Keratinocyte (primary cell): ENCODE measurements around the gene TMEM260. TPM values are rescaled to one million over a fixed set of nuclear protein-coding genes. Genes with fewer than 3 reads are reported as not detected.

Experiments
- DNase-seq: peaks from one replicate; pipeline ENCODE4 v3.0.0-alpha.2; 2011; ENCODE audit warnings: low read depth, missing footprints, low spot score
- FAIRE-seq: peaks from 2 replicates; lab custom pipeline; 2011; peaks lifted over from hg19 to GRCh38; lab: Jason Lieb, UNC
- H2AFZ ChIP-seq: 2 replicates; pipeline ENCODE4 v1.6.0; 2012; ENCODE audit warnings: low read length, control low read depth, inconsistent platforms; ENCODE audit not compliant: control insufficient read depth
- H3K27ac ChIP-seq: 2 replicates; pipeline ENCODE4 v1.5.1; 2011; ENCODE audit warnings: low read length; ENCODE audit not compliant: control insufficient read depth, insufficient read depth
- H3K27me3 ChIP-seq: 3 replicates; pipeline ENCODE4 v1.6.0; 2011; ENCODE audit warnings: low read length; ENCODE audit not compliant: control insufficient read depth, insufficient read depth; ENCODE audit errors: extremely low read depth
- H3K36me3 ChIP-seq, 2 experiments: 2 replicates in 1 of 2; 3 replicates in 1 of 2; pipeline ENCODE4 v1.5.1; 2011; ENCODE audit warnings: low read length in 2 of 2, mild to moderate bottlenecking in 1 of 2; ENCODE audit not compliant: control insufficient read depth in 2 of 2, insufficient read depth in 2 of 2; ENCODE audit errors: extremely low read depth in 1 of 2
- H3K4me1 ChIP-seq: 3 replicates; pipeline ENCODE4 v1.5.1; 2011; ENCODE audit warnings: low read length; ENCODE audit not compliant: control insufficient read depth, insufficient read depth; ENCODE audit errors: extremely low read depth
- H3K4me2 ChIP-seq: 3 replicates; pipeline ENCODE4 v1.6.0; 2011; ENCODE audit warnings: low read depth, low read length; ENCODE audit not compliant: control insufficient read depth, insufficient read depth; ENCODE audit errors: extremely low read depth
- H3K4me3 ChIP-seq, 3 experiments: fragments of 200-600 bp in 1 of 3; sonication (generic) in 1 of 3; 2 replicates in 2 of 3; 3 replicates in 1 of 3; pipeline ENCODE4 v1.5.1; 2011 to 2016; ENCODE audit warnings: low read length in 3 of 3, mild to moderate bottlenecking in 3 of 3, control low read depth in 2 of 3, inconsistent platforms in 1 of 3, low read depth in 1 of 3, mixed read lengths in 1 of 3, mixed run types in 1 of 3, moderate library complexity in 1 of 3; ENCODE audit not compliant: control insufficient read depth in 2 of 3, insufficient read depth in 2 of 3; ENCODE audit errors: extremely low read depth in 1 of 3
- H3K79me2 ChIP-seq: 2 replicates; pipeline ENCODE4 v1.6.0; 2012; ENCODE audit warnings: low read length; ENCODE audit not compliant: control insufficient read depth, insufficient read depth
- H3K9ac ChIP-seq: 3 replicates; pipeline ENCODE4 v1.6.0; 2011; ENCODE audit warnings: low read length; ENCODE audit not compliant: control insufficient read depth, insufficient read depth; ENCODE audit errors: extremely low read depth
- H3K9me1 ChIP-seq: 3 replicates; pipeline ENCODE4 v1.6.0; 2011; ENCODE audit warnings: low read length; ENCODE audit not compliant: control insufficient read depth, insufficient read depth; ENCODE audit errors: extremely low read depth
- H3K9me3 ChIP-seq: 2 replicates; pipeline ENCODE4 v1.5.1; 2012; ENCODE audit warnings: low read depth, low read length; ENCODE audit not compliant: control insufficient read depth
- H4K20me1 ChIP-seq: 3 replicates; pipeline ENCODE4 v1.6.0; 2011; ENCODE audit warnings: low read length; ENCODE audit not compliant: control insufficient read depth, insufficient read depth; ENCODE audit errors: extremely low read depth
- EZH2 ChIP-seq: IDR thresholded peaks from one replicate; pipeline ENCODE4 v1.6.1; 2012; ENCODE audit warnings: inconsistent platforms, mild to moderate bottlenecking, low read length, moderate library complexity
- dilution Hi-C: fragments of 300-500 bp; cut with MboI; formaldehyde crosslinking; loops from one replicate; pipeline ENCODE4 v1.7.0; 2020; ENCODE audit warnings: low sequenced_read_pairs; ENCODE audit not compliant: extremely low pct_ligation_motif_present
- polyA plus RNA-seq, 5 experiments: library from polyadenylated mRNA; depleted of rRNA in 3 of 5; stranded (reverse) in 3 of 5; stranded (forward) in 1 of 5; unstranded in 1 of 5; fragments of >200 nt; gene quantifications; 1 replicate in 1 of 5; 2 replicates in 3 of 5; 3 replicates in 1 of 5; pipeline versions ENCODE4 v1.2.1 to v1.2.3, GENCODE V29; 2011 to 2012; ENCODE audit warnings: missing spikeins in 2 of 5, low read depth in 1 of 5, low replicate concordance in 1 of 5
- TF ChIP-seq, protein P1 (sequence below), 3 experiments: IDR thresholded peaks in 1 of 3; conservative IDR thresholded peaks in 1 of 3; optimal IDR thresholded peaks in 1 of 3; 2 replicates in 2 of 3; 3 replicates in 1 of 3; pipeline versions ENCODE3 to v1.5.1; 2011; ENCODE audit warnings: low read length in 3 of 3, mild to moderate bottlenecking in 3 of 3, moderate library complexity in 2 of 3, control low read depth in 1 of 3, inconsistent platforms in 1 of 3; ENCODE audit not compliant: insufficient read depth in 2 of 3; ENCODE audit errors: extremely low read depth in 1 of 3

The TMEM260 gene
- polyA plus RNA-seq, 1 donor (not counting 4 experiments of a cell fraction or from before 2014, with no cell fraction given): 13.1 TPM

DNA sequence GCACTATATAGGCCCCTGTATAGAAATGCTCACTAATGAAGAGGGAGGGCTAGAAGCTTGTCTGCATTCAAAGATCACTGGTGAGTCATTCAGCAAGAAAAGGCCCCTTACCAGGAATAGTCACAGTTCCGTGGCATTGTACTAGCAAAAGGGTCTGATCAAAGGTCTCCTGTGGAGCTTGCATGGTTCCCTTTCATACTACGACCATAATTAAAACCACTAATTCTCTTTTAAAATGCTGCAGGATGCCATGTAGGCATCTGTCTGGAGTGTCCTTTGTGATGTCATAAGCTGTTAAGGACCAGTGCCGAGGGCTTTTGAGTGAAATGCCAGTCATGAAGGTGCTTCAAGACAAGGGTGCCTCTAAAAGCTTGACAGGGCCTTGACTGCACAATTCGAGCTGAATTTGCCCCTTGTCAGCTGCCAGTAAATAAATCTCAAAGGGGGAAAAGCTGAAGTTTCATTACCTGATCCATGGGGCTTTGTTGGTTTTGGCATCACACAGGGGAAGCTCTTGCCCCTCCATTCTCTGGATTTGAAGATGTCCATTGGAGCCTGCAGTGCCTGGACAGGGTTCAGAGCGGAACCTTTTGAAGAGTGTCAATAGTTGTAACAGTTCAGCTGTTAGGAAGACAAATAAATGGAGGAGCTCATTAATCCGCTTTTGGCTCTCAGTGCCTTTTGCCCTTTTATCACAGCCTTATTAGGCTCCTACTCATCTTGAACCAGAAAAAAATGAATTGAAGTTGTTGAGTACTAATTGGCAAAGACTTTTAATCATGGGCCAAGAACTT, 69.1 kb downstream of the TMEM260 start:
- FAIRE-seq (no peak), DNase-seq (no peak)
- Histone ChIP-seq H4K20me1 (no peaks in the 10 kb centered on the region), H2AFZ (no peak overlapping the region), H3K9ac (no peak overlapping the region), H3K27ac (no peak overlapping the region), H3K4me1 (no peaks in the 10 kb centered on the region), H3K27me3 (no peaks in the 10 kb centered on the region), H3K79me2 (no peaks in the 10 kb centered on the region), H3K4me2 (no peak overlapping the region), H3K9me1 (no peaks in the 10 kb centered on the region), H3K36me3 (peaks cover 0 to 3% of the 10 kb centered on the region in 2 experiments), H3K4me3 (no peak overlapping the region), H3K9me3 (no peaks in the 10 kb centered on the region)
- dilution Hi-C loops: no loop called here
- TF ChIP-seq, protein P1, sequence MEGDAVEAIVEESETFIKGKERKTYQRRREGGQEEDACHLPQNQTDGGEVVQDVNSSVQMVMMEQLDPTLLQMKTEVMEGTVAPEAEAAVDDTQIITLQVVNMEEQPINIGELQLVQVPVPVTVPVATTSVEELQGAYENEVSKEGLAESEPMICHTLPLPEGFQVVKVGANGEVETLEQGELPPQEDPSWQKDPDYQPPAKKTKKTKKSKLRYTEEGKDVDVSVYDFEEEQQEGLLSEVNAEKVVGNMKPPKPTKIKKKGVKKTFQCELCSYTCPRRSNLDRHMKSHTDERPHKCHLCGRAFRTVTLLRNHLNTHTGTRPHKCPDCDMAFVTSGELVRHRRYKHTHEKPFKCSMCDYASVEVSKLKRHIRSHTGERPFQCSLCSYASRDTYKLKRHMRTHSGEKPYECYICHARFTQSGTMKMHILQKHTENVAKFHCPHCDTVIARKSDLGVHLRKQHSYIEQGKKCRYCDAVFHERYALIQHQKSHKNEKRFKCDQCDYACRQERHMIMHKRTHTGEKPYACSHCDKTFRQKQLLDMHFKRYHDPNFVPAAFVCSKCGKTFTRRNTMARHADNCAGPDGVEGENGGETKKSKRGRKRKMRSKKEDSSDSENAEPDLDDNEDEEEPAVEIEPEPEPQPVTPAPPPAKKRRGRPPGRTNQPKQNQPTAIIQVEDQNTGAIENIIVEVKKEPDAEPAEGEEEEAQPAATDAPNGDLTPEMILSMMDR (optimal IDR thresholded peaks at IDR 0.05 in 1 of 3, IDR thresholded peaks at IDR 0.05 in 1 of 3, conservative IDR thresholded peaks at IDR 0.05 in 1 of 3; ENCODE audit: extremely low read depth in 1 of 3, insufficient read depth in 2 of 3, low read length in 3 of 3): no peak
- no peak for TF ChIP-seq EZH2

DNA sequence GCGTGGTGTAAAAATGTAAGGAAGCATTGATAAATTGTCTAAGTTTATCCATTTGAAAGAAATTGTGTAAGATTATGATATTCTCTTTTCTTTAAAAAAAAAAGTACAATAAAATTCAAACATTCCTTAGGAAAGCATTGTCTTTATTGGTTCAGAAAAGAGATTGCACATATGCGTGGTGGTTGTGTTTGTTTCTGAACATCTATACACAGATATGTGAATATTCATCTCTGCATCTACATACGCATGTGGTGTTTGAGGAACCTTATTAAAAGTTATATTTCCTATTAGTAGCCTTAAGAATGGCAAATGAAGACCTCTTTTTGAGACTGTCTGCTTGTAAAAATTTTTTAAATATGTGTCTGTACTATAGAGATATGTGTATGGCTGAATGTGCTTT, 69.8 kb downstream of the TMEM260 start:
- FAIRE-seq (no peak), DNase-seq (no peak)
- Histone ChIP-seq H3K4me3 (no peak overlapping the region), H3K27ac (no peak overlapping the region), H2AFZ (no peak overlapping the region), H3K9me3 (no peaks in the 10 kb centered on the region), H3K4me2 (no peak overlapping the region), H3K36me3 (peaks cover 0 to 3% of the 10 kb centered on the region in 2 experiments), H3K79me2 (no peaks in the 10 kb centered on the region), H3K9ac (no peak overlapping the region), H3K27me3 (no peaks in the 10 kb centered on the region), H4K20me1 (no peaks in the 10 kb centered on the region), H3K4me1 (no peaks in the 10 kb centered on the region), H3K9me1 (no peaks in the 10 kb centered on the region)
- dilution Hi-C loops: no loop called here
- TF ChIP-seq EZH2: no peak
- TF ChIP-seq, protein P1 (optimal IDR thresholded peaks at IDR 0.05 in 1 of 3, IDR thresholded peaks at IDR 0.05 in 1 of 3, conservative IDR thresholded peaks at IDR 0.05 in 1 of 3; ENCODE audit: extremely low read depth in 1 of 3, insufficient read depth in 2 of 3, low read length in 3 of 3): no peak
